Posterior vena cava (tissue), 2 donors: Measurements from ENCODE around the gene BATF2. TPM values are rescaled to one million over a fixed set of nuclear protein-coding genes. Genes with fewer than 3 reads are reported as not detected.
A peak's percentile ranks its signal among the peaks of the same experiment; 100 is the strongest.
"Not testable (repeated sequence)": the region's sequence is repeated elsewhere in the genome, so short reads cannot be mapped to it uniquely, and the experiment has no call there.

Source experiments
- DNase-seq: peaks from one replicate; pipeline ENCODE4 v3.0.0-alpha.2; 2020; ENCODE audit warnings: low spot score
- intact Hi-C, 2 donors: fragments of 100-400 bp; cut with DNase I; formaldehyde crosslinking; loops; one replicate each; pipeline versions ENCODE4 v1.14.1 to v1.14.2; 2022 to 2023
- long read RNA-seq, 2 donors: library from polyadenylated mRNA; unstranded; transcript quantifications; one replicate each; pipeline ENCODE4 v2.0.0, GENCODE V29; 2020 to 2021
- total RNA-seq, 2 donors: library from RNA; stranded (reverse); fragmentation: NEBNext Ultra II Directional; extraction: Animal tissue kit (Norgen Biotek cat#: 25700); gene quantifications; one replicate each; pipeline ENCODE4 v1.2.1, GENCODE V29; 2021
- donor health status: DM: yes; HTN: yes; CAD: no.
- donor health status: DM: yes; HTN: yes; CAD: no.

Gene BATF2
- total RNA-seq: 1 to 10 TPM; 1.7 to 1.8 TPM
- long read RNA-seq, donor 1: 0 reads
- long read RNA-seq, donor 2, partial matches to known transcripts: 1 of 4 reads
- long read RNA-seq, donor 2, other reads (novel, unspliced or antisense): 0 of 4 reads

GRCh38 chr11:64996710-64997380, at the start of gene BATF2:
Gene BATF2 (minus strand): TSS chr11:64996971. CDS start chr11:64996914, 57 bp downstream.
- intact Hi-C loops: no loop called here
- peak; percentile 90 for DNase-seq

- intact Hi-C loops: no loop called here
- no peak for DNase-seq
Measured at GRCh38 chr11:65045728-65046127, 49.0 kb upstream of the BATF2 start.

GRCh38 chr11:65045061-65045460, 48.3 kb upstream of the BATF2 start:
- intact Hi-C loops: no loop called here
- no peak for DNase-seq

GRCh38 chr11:65043881-65044501, 47.2 kb upstream of the BATF2 start:
- intact Hi-C loops: no loop called here
- DNase-seq: no peak

GRCh38 chr11:65042891-65043290, 46.1 kb upstream of the BATF2 start:
- DNase-seq: no peak
- intact Hi-C loops: no loop called here

GRCh38 chr11:65040847-65041622, 44.3 kb upstream of the BATF2 start, which contains the start of gene SAC3D1:
Gene SAC3D1 (plus strand): TSS chr11:65041210. CDS start chr11:65041293, 83 bp downstream.
- peak; percentile 95 for DNase-seq
- intact Hi-C loops: no loop called here

GRCh38 chr11:65040520-65040846, 43.7 kb upstream of the BATF2 start:
- no peak for DNase-seq
- intact Hi-C loops: no loop called here

- intact Hi-C loops: no loop called here
- no peak for DNase-seq
Measured at GRCh38 chr11:65036931-65037330, 40.2 kb upstream of the BATF2 start.

GRCh38 chr11:65035579-65035978, 38.8 kb upstream of the BATF2 start:
- intact Hi-C loops: no loop called here
- DNase-seq: no peak

GRCh38 chr11:65034423-65034822, 37.7 kb upstream of the BATF2 start:
- DNase-seq: no peak
- intact Hi-C loops: no loop called here

GRCh38 chr11:65032216-65032615, 35.4 kb upstream of the BATF2 start:
- no peak for DNase-seq
- intact Hi-C loops: no loop called here

- intact Hi-C loops: no loop called here
Measured at GRCh38 chr11:65027213-65028067, 30.7 kb upstream of the BATF2 start, which contains the start of gene SNX15. Gene SNX15 (plus strand): TSS chr11:65027439. CDS start chr11:65027538, 99 bp downstream.

GRCh38 chr11:65026810-65027209, 30.0 kb upstream of the BATF2 start:
- intact Hi-C loops: no loop called here
- no peak for DNase-seq

More at GRCh38 chr11:65027213-65028067, 30.7 kb upstream of the BATF2 start, which contains the start of gene SNX15:
- DNase-seq: peak; percentile 98

GRCh38 chr11:65023502-65023901, 26.7 kb upstream of the BATF2 start:
- intact Hi-C loops: loop anchor here in 1 of 2 donors (5.0 kb wide), 1 partner anchor 1051 kb away; the partner anchor contains the start of gene COX8A
- DNase-seq: not testable (repeated sequence)

GRCh38 chr11:65021509-65021908, 24.7 kb upstream of the BATF2 start:
- intact Hi-C loops: loop anchor here in 1 of 2 donors (5.0 kb wide), 1 partner anchor 1049 kb away; the partner anchor contains the start of gene COX8A
- DNase-seq: no peak

GRCh38 chr11:65021003-65021402, 24.2 kb upstream of the BATF2 start:
- intact Hi-C loops: loop anchor here in 1 of 2 donors (5.0 kb wide), 1 partner anchor 1049 kb away; the partner anchor contains the start of gene COX8A
- no peak for DNase-seq

GRCh38 chr11:65019824-65020223, 23.1 kb upstream of the BATF2 start:
- intact Hi-C loops: loop anchor here in 1 of 2 donors (5.0 kb wide), 1 partner anchor 1048 kb away; the partner anchor contains the start of gene COX8A
- DNase-seq: no peak

- intact Hi-C loops: no loop called here
- no peak for DNase-seq
Measured at GRCh38 chr11:65017937-65018336, 21.2 kb upstream of the BATF2 start.

GRCh38 chr11:65016705-65017104, 19.9 kb upstream of the BATF2 start:
- intact Hi-C loops: no loop called here
- DNase-seq: no peak
